Fibroblast of skin of scalp (primary cell): Measurements from ENCODE around the gene PDE4B.

Experiments used
- DNase-seq: peaks from one replicate; pipeline ENCODE4 v3.0.0-alpha.2; 2013

Gene PDE4B

DNA sequence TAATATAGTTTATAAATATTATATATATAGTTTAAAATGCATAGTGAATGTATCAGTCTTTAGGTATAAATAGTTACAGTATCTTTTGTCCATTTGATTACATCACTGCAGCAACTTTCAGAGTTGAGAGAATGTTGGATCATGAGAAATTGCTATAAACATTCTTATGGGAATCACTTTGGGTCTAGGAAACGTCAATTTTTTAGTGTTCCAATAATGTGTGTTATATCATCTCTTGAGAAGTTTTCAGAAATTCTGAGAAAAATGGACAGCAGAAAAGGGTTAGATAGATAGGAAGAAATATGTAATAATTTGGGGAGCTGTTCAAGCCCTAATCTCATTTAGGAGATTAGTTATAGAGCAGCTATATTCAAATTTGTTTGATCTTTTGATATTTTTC lies 556.1 kb downstream of the PDE4B start:
- no peak for DNase-seq

DNA sequence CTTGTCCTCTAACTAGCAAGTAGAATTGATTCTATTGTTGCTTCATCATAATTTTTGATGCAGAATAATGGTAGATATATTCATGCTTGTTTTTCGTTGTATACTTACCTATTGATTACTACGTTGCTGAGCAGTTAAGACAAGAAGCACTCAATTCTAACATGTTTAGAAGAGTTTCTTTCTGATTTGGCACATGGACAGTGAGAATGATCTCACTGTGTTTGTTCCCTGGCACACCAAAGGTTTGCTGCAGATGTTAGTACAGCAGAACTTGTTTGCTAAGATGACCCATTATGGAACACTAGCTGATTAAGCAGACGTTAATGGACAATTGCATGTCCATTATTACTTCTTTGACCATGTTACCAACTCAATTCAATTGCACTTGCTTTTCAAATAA lies 556.5 kb downstream of the PDE4B start:
- DNase-seq, result no peak

DNA sequence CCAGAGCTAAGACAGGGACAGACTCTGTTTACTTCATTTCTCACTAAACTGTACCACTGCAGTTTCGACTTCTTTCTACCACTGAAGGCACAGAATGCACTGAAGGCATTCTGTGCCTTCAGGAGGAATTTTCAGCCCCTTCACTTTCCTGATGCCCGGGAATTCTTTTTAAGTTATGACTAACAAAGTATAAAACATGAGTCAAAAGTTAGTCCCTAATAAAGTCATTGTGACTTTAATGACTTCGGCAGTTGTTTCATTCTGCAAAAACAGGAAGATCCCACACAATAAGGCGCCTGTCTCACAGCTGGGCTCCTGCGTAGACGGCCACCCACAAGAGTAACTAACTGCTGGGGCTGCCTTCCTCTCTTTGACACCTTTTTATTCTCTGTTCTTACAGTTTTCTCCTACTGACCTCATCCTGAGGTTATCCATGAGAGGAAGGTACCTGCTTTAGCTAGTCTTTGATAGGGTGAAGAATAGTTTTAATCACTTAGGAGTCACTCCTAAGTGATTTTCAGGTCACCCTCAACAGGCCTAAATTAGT lies 557.4 kb downstream of the PDE4B start:
- DNase-seq, result peak; percentile 51

DNA sequence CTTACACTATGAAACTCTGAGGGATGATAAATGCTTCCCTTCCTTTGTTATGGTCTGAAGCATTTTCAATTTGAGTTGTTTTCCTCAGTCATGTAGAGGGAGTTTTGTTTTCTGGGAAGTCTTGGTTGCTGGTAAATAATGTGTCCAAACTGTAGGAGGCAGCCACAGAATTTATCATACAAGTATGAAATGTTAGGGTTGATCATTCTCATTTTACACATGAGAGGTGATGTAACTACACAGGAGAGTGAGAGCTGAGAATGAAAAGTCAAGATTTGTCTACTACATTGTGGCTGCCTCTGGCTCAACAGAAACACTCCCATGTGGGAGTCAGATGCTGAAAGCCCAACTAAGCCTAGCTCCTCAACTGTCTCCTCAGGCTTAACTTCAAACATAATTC lies 558.8 kb downstream of the PDE4B start:
- DNase-seq, result no peak

DNA sequence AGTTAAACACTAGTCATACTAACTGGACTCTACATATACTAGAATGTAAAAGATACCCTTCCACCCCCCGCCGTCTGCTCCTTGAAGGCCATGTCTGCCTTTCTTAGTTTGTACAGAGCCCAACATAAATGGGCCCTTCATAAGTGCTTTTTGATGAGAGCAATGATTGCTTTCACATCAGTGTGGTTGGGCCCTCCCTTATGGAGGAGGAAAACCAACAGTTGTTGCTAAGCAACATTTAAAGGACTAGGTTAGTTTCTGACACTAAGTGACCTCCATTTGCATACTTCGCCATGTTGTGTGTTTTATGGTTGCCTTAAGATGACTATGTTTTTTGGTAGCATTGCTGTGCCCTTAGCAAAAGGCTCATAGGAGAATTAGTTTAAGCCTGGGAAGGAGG lies 559.2 kb downstream of the PDE4B start:
- no peak for DNase-seq

DNA sequence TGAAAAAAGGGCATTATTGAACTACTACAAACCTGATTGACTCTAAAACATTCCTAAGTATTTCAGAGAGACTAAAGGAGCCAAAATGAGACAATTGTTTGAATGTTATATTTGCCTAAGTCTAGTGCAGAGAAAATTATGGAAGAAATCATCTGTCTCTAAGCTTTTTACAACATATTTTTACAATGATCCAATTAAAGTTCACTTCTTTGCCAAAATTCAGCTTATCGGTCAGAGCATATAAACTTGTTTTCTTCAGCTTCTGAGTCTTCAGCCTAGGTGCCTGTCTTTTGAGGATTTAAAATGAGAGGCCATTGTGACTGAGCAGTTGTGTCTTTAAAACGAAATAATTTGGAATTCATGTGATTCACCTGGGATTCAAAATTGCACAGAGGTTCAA lies 560.1 kb downstream of the PDE4B start:
- no peak for DNase-seq

DNA sequence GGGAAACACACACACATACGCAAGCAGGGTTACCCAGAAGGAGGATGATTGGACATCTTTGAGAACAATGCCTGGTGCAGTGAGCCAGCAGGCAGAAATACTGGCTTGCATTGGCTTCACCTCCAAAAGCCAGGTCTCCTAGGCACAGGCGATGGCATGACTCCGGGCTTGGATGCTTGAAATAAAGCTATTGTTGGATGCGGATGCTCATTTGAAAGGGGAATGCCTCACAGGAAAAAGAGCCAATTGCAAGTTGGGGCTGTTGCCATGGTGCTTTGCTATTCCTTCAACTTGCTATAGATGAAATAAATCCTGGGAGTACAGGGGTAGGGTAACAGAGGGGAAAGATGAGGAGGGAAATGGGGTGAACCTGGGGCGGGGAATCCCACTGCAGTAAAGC lies 560.6 kb downstream of the PDE4B start:
- no peak for DNase-seq

DNA sequence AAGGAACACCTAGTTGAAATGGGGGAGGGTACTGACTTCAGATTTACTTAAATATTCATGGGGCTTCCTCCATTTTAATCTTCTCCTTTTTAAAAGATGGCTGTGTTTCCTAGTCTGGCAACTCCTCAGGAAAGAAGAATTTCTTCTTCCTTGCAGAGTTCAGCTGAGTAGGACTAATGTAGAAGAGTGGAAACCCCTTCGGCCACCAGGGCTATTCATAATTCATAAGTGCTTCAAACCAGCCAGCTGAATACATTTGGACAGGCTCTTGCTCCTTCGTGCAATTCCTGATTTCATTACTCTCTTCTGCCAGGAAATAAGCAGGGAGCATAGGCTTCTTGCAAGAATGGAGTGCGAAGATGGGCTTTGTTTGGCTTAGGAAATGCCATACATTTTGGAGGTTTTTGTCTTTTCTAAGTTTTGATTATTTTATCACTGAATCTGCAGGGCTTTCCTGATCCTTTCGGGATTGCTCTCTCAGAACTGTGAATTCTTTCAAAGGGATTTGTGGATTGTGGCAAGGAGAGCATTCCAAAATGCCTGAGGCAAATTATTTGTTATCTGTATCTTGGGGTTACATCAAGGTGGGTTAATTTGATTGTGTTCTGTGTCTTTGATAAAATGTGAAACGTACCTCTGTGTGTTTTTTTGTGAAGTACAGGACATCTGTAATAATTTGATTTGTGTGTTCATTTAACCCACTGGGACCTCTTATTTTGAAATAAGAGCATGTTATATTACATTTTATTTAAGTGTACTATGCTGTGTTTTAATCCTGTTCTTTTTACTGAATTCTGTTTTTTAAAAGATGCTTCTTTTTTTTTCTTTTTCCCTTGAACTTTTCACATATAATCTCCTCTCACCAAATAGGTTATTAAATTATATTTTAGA lies 561.9 kb downstream of the PDE4B start:
- DNase-seq, result peak; percentile 89

DNA sequence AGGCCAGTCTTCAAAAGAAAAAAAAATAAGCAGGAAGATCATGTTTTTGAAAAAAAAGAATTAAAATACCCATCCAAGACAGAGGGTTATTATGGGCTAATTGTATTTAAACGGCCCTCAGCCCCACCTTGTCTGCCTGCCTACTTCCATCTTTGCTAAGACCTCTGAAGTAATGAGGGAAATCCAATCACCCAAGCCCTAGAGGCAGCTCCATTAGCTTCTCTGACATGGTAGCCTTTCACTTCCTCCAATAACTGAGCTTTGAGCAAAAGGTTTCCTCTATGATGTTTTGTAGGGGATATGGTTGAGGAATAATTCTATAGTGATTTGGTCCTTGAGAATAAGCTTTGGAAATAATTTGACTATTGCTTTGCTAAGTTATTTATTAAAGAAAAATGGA lies 563.1 kb downstream of the PDE4B start:
- no peak for DNase-seq

DNA sequence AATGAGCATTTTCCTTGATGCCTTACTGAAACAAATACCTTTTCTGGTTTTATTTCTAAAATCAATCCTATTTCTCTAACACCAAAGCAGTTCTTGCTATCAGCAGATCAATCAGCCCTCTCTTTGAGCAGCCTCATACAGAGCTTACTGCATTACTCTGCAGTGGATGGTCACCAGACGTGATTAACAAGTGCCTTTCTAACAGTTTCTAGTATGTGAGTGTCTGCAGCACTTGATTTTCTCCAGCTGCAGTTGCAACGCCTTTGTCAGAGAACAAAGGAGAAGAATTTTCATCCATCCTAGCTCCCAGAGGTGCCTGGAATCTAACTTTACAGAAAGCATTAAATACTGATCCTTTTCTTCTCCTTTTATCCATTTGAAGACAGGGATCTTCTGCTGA lies 563.9 kb downstream of the PDE4B start:
- no peak for DNase-seq

DNA sequence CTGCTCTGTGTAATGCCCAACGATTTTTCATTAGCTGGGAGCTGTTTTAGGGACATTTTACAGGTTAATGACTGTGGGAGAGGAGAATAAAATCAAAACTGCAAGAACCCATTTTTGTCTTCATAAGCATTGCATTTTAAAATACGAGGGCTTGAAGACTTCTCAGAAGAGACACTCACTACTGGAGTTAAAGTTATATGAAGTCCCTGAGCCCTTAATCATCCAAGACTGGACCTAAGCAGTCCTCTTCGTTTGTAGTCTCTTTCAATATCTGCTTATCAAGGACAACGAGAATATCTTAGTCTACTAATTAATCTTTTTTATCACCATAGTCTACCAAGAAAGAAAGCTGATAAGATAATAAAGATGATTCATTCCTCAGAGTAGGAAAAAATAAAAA lies 564.3 kb downstream of the PDE4B start:
- DNase-seq, result no peak

DNA sequence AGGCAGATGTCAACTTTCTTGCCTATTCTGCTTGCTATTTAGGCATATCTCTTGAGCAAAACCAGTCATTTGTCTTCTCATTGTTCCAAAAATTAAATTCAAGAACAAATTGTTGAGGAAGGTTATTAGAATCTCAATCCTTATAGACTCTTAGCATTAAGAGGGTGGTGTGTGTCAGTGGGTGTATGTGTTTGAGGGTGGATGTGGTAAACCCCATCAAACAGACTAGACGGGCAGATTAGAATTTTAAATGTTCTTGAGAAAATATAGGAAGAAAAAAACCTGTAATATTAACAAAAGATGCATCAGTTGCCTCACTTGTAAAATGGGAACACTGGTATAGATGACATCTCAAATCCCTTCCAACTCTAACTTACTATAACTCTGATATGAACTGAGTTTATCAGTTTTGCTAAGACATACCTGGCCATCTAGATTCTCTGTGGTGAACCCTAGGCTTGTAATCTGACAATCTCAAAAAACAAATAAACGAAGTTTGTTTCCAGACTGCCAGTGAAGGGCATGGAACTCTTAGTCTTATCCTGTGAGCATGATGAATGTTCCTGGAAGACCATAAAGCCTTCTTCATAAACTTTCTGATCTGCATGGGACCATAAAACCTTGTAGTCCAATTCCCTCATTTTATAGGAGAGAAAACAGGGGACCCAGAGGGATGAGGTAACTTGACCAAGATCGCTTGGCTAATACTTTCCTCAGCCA lies 564.9 kb downstream of the PDE4B start:
- no peak for DNase-seq

DNA sequence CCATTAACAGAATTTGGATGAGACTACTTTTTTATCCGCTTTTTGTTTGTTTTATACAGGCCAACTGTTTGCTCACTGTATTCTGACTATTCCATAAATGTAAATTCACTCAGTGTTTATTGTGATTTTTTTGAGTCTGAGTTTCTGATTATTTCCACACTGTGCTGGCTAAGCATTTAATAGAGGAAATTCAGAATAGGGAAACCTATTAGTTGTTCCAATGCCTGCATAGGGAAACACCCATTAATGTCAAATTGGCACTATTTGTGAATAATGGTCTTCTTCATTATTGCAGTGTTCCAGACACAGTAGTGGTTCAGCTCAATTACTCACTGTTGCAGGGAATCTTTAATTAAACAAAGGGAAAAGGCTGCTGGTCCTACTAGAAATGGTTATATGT lies 566.6 kb downstream of the PDE4B start:
- no peak for DNase-seq

DNA sequence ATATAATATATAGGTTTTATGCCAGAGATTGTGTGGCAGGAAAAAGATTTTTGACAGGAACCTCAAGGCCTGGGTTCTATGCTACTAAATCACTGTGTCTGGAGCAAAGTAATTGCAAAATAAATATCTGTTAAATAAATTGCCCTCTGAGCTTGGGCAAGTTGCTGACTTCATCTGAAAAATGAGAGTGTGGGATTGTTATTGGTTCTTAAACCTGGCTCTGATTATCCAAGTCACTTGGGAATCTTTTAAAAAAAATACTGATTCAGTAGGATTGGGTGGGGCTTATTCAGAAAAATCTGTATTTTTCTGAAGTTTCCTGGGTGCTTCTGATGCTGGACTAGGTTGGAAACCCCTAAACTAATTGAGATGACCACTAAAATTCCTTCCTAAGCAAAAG lies 567.1 kb downstream of the PDE4B start:
- no peak for DNase-seq

DNA sequence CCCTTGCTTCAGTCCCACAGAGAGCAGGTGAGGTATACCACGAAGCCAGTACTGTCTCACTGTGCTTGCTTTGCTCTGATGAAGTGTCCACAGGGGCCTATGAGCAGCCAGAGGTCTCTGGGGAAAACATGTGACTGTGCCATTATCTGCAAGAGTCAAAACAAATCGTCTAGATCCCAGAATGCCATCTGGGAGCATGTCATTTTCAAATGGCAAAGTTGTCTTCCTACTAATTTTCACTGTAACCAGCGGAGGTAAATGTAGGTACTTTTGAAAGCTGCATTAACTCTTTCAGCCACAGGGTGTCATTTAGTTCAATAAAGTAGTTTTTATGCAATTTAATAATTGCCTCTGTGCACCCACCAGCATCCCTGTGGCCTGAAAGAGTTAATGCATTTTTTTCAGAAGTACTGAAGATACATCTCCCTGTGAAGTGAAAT lies 567.6 kb downstream of the PDE4B start:
- DNase-seq, result no peak

DNA sequence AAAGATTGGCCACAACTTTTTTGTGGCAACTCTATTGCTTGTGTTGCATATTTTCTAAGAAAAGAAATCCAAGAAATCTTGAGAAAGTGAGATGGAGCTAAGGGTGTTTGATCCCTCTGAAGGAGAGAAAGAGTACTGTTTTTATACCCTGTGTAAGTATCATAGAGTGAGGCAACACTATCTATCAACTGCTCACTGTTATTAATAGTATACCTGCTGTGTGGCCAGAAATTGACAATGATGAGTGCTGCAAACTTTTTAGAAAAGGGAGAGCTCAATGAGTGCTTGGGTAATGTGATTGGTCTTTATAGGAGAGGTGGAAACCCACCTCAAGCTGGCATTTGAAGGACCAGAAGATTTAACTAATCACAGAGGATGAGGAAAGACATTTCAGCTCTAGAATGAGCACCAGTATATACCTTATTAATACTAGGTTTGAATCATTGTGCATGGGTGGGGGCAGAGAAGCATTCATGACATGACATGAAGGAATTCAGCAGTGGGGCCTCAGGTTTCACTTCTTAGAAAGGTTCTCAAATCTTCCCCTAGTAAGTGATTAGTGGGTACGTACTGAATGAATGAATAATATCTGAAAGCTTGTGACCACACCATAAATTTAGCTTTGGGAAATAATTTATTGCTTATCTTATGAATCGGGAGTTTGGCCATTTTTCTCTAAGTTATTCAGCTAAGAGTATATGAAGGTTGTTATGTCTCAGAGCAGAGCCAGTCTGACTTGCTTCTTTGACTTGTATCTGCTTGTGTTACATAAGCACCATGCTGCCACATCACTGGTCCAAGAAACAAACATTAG lies 572.1 kb downstream of the PDE4B start:
- peak; percentile 45 for DNase-seq

DNA sequence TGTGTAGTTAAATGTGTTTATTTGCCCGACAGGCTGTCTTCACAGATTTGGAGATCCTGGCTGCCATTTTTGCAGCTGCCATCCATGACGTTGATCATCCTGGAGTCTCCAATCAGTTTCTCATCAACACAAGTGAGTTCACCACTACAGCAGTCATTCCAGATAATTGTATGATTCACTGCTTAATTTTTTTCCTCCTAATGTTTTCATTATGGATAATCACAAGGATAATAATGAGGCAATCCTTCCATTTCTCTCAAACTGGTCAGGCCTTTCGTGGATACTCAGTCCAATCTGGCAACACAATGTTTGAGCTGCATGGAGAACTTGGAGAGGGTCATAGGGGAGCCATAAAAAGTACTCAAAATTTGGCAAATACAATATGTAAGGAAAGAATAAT lies 572.9 kb downstream of the PDE4B start:
- no peak for DNase-seq

DNA sequence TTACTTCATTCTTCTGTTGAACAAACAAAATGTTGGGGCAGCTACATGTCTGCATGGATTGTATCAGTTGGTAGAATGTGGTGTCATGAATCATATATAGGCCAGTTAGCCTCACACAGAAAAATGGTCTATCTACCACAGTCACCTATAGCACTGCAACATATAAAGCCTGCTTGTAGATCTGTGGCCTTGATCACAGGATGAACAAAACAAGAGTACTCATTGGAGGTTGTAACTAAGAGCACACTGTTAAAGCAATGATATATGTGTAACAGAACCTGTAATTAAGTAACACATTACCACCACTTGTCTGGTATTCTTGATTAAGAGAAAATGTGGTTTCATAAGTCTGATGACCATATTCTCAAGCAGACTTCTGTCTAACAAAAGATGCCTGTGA lies 573.9 kb downstream of the PDE4B start:
- no peak for DNase-seq

DNA sequence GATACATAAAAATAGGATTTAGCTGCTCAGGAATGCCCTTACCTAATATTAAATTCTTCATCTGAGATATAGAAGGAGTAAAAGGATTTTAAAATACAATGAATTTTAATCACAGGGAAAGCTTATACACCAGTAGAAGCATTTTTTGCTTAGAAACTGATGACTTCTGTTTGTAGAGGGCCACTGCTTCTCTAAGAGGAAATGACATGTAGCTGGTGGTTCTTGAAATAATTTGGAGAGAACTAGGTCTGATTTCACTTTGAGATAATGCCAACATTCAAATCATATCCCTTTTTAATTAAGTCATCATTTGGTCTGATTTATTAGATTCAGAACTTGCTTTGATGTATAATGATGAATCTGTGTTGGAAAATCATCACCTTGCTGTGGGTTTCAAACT lies 574.7 kb downstream of the PDE4B start:
- DNase-seq, result no peak

DNA sequence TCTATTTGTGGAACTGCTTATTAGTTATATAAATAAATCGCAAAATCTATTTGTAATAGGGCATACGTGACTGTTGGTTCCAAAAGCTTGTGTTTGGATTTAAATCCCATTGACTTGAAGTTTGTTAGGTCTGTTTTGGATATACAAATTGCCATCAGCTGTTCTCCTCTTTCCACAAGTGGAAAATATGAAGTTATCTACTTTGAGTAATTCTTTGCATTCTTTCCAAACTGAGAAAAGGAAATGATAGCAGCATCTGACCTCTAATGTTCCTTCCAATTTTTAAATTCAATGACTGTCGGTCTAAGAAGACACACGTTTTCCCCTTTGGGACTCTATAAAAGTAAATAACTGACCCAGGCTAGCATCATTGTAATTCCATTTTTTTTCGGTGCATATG lies 575.6 kb downstream of the PDE4B start:
- DNase-seq, result peak; percentile 42

DNA sequence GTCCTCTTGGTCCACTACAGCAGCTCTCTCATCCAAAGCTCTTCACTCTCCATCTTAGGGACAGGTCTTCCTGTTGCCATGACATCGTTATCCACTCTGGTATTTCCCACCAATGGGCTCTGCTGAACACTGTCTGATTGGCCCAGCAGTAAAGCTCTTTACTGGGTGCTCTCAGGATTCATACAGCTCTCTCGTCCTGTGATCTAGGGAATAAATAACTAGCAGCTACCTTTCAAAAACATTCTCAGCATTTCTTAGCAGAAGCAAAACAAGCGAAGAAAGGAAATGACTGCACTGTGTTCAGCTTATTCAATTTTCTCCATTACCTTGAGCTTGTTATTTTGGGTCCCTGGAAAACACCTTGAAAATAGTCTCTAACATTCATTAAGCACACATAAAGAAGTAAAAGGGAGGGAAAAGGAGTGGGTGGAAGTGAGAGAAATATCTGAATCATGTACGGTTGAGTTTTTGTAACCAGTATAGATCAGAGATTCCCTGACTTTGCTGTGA lies 577.8 kb downstream of the PDE4B start:
- no peak for DNase-seq

DNA sequence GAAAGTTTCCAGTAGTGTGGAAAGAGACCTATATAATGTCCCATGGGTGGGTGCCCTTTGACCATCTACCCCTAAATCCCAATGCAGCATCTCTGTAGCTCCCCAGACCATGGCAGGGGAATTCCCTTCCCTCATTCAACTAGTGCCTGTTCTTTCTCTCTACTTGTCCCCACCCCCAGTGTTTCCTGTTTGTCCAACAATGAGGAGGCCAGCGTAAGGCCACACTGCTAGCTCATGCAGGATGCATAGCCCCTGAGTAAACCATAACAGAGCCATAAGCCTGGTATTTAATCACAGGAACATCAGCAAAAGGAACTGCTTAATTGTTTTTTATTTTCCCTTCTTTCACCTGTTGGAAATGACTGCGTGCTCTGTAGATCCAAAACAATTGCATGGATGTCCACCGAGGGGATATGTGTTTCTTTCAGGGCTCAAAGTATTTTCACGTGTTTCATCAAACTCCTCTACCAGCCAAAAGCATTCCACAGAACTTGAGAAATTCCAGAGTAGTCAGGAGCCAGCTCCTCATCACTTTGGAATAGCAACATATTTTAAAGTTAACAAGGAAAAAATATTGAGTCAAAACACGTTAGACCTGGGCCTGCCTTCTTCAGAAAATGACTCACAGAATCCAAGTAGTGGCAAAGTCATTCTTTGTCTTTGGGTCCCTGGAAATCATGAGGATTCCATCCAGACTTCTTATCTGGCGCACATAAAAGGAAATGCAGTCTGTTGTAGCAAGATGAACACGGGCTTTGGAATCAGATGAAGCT lies 578.7 kb downstream of the PDE4B start:
- DNase-seq, result peak; percentile 75
